RCC 7860 (cell line): Measurements from ENCODE around the gene MGMT.

Experiments used
- DNase-seq: peaks from one replicate; pipeline ENCODE4 v3.0.0-alpha.2; 2015; ENCODE audit warnings: low spot score
- FAIRE-seq: peaks from 2 replicates; lab custom pipeline; 2012; peaks lifted over from hg19 to GRCh38; lab: Jason Lieb, UNC

The MGMT gene

GRCh38 chr10:129579228-129579627 is 112.2 kb downstream of the MGMT start:
- FAIRE-seq (no peak), DNase-seq (no peak)

- no peak for DNase-seq
- no peak for FAIRE-seq
Measured at GRCh38 chr10:129580010-129580409, 113.0 kb downstream of the MGMT start.

GRCh38 chr10:129580901-129581300 is 113.9 kb downstream of the MGMT start:
- FAIRE-seq: no peak
- no peak for DNase-seq

- no peak for DNase-seq
Measured at GRCh38 chr10:129581827-129582411, 114.9 kb downstream of the MGMT start.

GRCh38 chr10:129583831-129584230 is 116.8 kb downstream of the MGMT start:
- no peak for FAIRE-seq
- no peak for DNase-seq

More at GRCh38 chr10:129581827-129582411, 114.9 kb downstream of the MGMT start:
- no peak for FAIRE-seq

- DNase-seq (no peak), FAIRE-seq (no peak)
Measured at GRCh38 chr10:129586898-129587443, 119.9 kb downstream of the MGMT start.

GRCh38 chr10:129589546-129589945 is 122.5 kb downstream of the MGMT start:
- DNase-seq (no peak), FAIRE-seq (no peak)

- DNase-seq (no peak), FAIRE-seq (no peak)
Measured at GRCh38 chr10:129593953-129594352, 126.9 kb downstream of the MGMT start.

GRCh38 chr10:129594811-129595210 is 127.8 kb downstream of the MGMT start:
- FAIRE-seq (no peak), DNase-seq (no peak)

GRCh38 chr10:129598413-129598812 is 131.4 kb downstream of the MGMT start:
- DNase-seq: no peak
- FAIRE-seq: no peak

- DNase-seq: no peak
- no peak for FAIRE-seq
Measured at GRCh38 chr10:129599160-129599559, 132.1 kb downstream of the MGMT start.

GRCh38 chr10:129601737-129602136 is 134.7 kb downstream of the MGMT start:
- peak; percentile 70 for DNase-seq
- peak; percentile 84 for FAIRE-seq

- no peak for FAIRE-seq
- DNase-seq: no peak
Measured at GRCh38 chr10:129602938-129603535, 136.0 kb downstream of the MGMT start.

- DNase-seq: no peak
Measured at GRCh38 chr10:129604333-129605032, 137.4 kb downstream of the MGMT start.

GRCh38 chr10:129605266-129605985 is 138.4 kb downstream of the MGMT start:
- FAIRE-seq: no peak

More at GRCh38 chr10:129604333-129605032, 137.4 kb downstream of the MGMT start:
- no peak for FAIRE-seq

GRCh38 chr10:129605986-129606518 is 139.0 kb downstream of the MGMT start:
- no peak for DNase-seq
- no peak for FAIRE-seq

More at GRCh38 chr10:129605266-129605985, 138.4 kb downstream of the MGMT start:
- DNase-seq: no peak

GRCh38 chr10:129607607-129608109 is 140.6 kb downstream of the MGMT start:
- FAIRE-seq (no peak), DNase-seq (no peak)

- no peak for FAIRE-seq
- no peak for DNase-seq
Measured at GRCh38 chr10:129608653-129609052, 141.6 kb downstream of the MGMT start.

- FAIRE-seq: no peak
- no peak for DNase-seq
Measured at GRCh38 chr10:129609551-129609950, 142.5 kb downstream of the MGMT start.

- DNase-seq: no peak
- FAIRE-seq: no peak
Measured at GRCh38 chr10:129612481-129613109, 145.6 kb downstream of the MGMT start.
